Activated B cell treated with CpG ODN at 0.5 μM for 24 hours (primary cell): ENCODE results near the gene MT1G. TPM values are rescaled to one million over a fixed set of nuclear protein-coding genes. Genes with fewer than 3 reads are reported as not detected.

ENCODE experiments used
- ATAC-seq: fragments of 200-7000 bp; cut with Tn5 transposase; one replicate; pipeline ENCODE4 v1.10.0; 2021; ENCODE audit warnings: low read depth, mild to moderate bottlenecking, moderate library complexity
- CTCF ChIA-PET: fragments of 350-600 bp; sonication (Branson Sonifier 250); formaldehyde crosslinking; loops from one replicate; lab custom pipeline; 2021; ENCODE audit warnings: antibody characterized with exemption; lab: Charles Lee
- POLR2A ChIA-PET: fragments of 350-600 bp; sonication (Branson Sonifier 250); formaldehyde crosslinking; loops from one replicate; lab custom pipeline; 2021; ENCODE audit warnings: antibody characterized with exemption; lab: Charles Lee
- DNase-seq: peaks from one replicate; pipeline ENCODE4 v3.0.0; 2022
- H3K27ac Mint-ChIP-seq: one replicate; pipeline ENCODE4 v1.8.0; 2020; ENCODE audit warnings: mixed read lengths
- H3K27me3 Mint-ChIP-seq: one replicate; pipeline ENCODE4 v1.8.0; 2021; ENCODE audit warnings: mixed read lengths
- H3K36me3 Mint-ChIP-seq: one replicate; pipeline ENCODE4 v1.8.0; 2021; ENCODE audit warnings: low read depth, mixed read lengths
- H3K4me1 Mint-ChIP-seq: one replicate; pipeline ENCODE4 v1.8.0; 2021; ENCODE audit warnings: mixed read lengths
- H3K4me3 Mint-ChIP-seq: one replicate; pipeline ENCODE4 v1.8.0; 2020; ENCODE audit warnings: mild to moderate bottlenecking, mixed read lengths
- H3K9me3 Mint-ChIP-seq: one replicate; pipeline ENCODE4 v1.8.0; 2020; ENCODE audit warnings: mixed read lengths
- intact Hi-C: fragments of 100-400 bp; cut with micrococcal nuclease; formaldehyde crosslinking; loops from one replicate; pipeline ENCODE4 v1.15.1; 2024
- total RNA-seq: library from RNA; stranded (reverse); gene quantifications from 2 replicates; pipeline ENCODE4 v1.2.3, GENCODE V29; 2022
- TF ChIP-seq, protein P1 (sequence below): fragments of 200-600 bp; IDR thresholded peaks from one replicate; pipeline ENCODE4 v1.8.0; 2022; ENCODE audit warnings: antibody characterized with exemption, mild to moderate bottlenecking

MT1G gene
- total RNA-seq, 1 donor from 2014 or later: 0.69 TPM

DNA sequence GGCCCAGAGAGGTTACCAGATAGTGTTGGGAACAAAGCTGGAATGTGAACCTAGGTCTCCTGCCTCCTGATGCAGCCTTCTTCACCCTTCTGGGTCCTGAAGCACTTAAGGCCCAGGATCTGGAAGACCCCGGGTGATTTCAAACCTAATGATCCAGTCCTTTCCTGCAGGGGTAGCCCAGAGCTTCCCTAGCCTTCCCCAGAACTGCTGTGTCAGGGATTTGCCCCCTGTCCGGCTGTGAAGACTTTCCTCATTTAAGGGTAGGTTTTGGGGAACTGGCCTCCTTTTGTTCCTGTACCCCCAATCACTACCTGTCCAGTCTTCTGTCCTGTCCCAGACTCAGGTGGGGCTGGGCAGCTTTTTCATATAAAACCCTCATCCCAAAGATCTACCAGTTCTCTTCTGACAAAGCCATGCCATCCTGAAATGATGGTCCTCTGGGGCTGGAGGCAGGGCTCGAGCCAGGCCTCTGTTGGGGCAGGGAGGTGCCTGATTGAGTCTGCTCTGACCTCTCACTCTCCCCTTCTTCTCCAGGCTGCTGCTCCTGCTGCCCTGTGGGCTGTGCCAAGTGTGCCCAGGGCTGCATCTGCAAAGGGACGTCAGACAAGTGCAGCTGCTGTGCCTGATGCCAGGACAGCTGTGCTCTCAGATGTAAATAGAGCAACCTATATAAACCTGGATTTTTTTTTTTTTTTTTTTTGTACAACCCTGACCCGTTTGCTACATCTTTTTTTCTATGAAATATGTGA lies 15.7 kb upstream of the MT1G start:
- peaks cover 8% of the 10 kb centered on the region for H3K27me3 Mint-ChIP-seq
- DNase-seq (no peak), ATAC-seq (no peak)
- CTCF ChIA-PET: interaction anchor here (1.8 kb wide), 1 partner anchor 18 kb away, joined by 7 read pairs; no protein-coding TSS in a partner anchor
- intact Hi-C loops: loop anchor here (2.0 to 5.0 kb wide), 4 partner anchors 19 to 166 kb away; no protein-coding TSS in a partner anchor
- H3K4me1 Mint-ChIP-seq: peaks cover 11% of the 10 kb centered on the region
- no peak overlapping the region for H3K27ac Mint-ChIP-seq
- H3K4me3 Mint-ChIP-seq: no peak overlapping the region
- no peaks in the 10 kb centered on the region for H3K36me3 Mint-ChIP-seq
- TF ChIP-seq, protein P1, sequence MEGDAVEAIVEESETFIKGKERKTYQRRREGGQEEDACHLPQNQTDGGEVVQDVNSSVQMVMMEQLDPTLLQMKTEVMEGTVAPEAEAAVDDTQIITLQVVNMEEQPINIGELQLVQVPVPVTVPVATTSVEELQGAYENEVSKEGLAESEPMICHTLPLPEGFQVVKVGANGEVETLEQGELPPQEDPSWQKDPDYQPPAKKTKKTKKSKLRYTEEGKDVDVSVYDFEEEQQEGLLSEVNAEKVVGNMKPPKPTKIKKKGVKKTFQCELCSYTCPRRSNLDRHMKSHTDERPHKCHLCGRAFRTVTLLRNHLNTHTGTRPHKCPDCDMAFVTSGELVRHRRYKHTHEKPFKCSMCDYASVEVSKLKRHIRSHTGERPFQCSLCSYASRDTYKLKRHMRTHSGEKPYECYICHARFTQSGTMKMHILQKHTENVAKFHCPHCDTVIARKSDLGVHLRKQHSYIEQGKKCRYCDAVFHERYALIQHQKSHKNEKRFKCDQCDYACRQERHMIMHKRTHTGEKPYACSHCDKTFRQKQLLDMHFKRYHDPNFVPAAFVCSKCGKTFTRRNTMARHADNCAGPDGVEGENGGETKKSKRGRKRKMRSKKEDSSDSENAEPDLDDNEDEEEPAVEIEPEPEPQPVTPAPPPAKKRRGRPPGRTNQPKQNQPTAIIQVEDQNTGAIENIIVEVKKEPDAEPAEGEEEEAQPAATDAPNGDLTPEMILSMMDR: no peak
- no peaks in the 10 kb centered on the region for H3K9me3 Mint-ChIP-seq
- POLR2A ChIA-PET: interaction anchor here (0.6 to 1.8 kb wide), 7 partner anchors 13 to 186 kb away, joined by 3 to 9 read pairs (median 4); partner anchors contain the start of gene MT2A

DNA sequence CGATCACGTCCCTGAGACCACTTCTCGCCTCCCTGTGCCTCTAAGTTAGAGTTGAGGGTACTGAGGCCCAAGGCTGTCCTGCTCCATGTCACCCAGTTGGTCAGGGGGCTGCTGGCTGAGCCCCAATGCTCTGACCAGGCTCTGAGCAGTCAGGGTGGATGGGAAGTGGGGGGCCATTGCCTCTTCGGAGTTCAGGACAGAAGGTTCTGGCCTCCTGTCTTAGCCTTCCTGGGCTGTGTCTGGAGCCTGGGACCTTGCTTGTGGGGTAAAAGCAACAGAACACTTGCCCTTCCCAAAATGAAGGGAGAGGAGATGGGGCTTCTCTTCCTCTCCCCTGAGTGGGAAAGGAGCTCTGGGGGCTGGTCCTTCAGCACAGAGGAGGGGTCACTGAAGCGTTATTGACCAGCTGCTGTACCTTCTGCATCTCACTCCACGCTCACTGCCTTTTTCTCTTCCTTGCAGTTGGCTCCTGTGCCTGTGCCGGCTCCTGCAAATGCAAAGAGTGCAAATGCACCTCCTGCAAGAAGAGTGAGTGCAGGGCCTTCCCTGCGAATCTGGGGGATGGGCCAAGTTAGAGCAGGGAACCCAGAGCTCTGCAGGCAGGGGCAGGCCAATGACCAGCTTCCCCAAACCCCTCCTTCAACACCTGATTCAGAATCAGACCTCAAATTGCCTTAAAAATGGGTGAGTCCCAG lies 15.0 kb upstream of the MT1G start:
- peaks cover 6% of the 10 kb centered on the region for H3K27me3 Mint-ChIP-seq
- TF ChIP-seq, protein P1: no peak
- H3K36me3 Mint-ChIP-seq: no peaks in the 10 kb centered on the region
- no peaks in the 10 kb centered on the region for H3K9me3 Mint-ChIP-seq
- peak overlapping the region; percentile 93 for H3K4me3 Mint-ChIP-seq
- ChIA-PET POLR2A (interaction anchor here (0.6 to 1.8 kb wide), 11 partner anchors 13 to 187 kb away, joined by 3 to 9 read pairs (median 4); partner anchors contain the start of genes MT1F and MT2A), CTCF (interaction anchor here (1.8 kb wide), 1 partner anchor 19 kb away, joined by 7 read pairs; no protein-coding TSS in a partner anchor)
- peak overlapping the region; percentile 84 for H3K27ac Mint-ChIP-seq
- DNase-seq: no peak
- H3K4me1 Mint-ChIP-seq: peaks cover 11% of the 10 kb centered on the region
- intact Hi-C loops: loop anchor here (1.0 to 5.0 kb wide), 8 partner anchors 20 to 166 kb away; partner anchors contain the start of genes MT1F, MT2A and NUP93
- ATAC-seq: no peak

DNA sequence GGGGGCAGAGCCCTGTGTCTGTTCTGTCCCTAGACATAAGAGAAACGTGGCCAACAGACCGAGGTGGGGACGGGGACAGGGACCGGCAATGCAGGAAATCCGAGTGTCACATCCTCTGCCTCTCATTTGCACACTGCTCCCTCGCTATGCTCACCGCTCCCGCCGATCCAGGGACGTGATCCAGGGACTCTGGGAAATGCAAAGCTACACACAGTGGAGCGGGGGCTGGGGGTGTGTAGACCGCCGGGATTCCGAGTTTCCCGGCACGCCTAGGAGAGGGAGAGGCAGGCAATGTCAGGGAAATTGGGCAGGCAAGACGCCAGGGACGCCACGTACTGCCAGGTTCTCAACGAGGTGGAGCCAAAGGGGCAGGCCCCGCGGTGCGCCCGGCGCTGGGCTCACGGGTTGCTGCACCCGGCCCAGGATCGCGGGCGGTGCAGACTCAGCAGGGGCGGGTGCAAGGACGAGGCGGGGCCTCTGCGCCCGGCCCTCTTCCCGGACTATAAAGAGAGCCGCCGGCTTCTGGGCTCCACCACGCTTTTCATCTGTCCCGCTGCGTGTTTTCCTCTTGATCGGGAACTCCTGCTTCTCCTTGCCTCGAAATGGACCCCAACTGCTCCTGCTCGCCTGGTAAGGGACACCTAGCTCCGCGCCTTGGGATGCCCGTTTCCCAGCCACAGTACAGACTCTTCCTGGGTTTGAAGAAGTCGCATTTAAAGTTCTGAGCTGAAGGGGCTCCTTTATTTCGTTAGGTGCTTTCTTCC lies 14.3 kb upstream of the MT1G start, which contains the start of gene MT1X:
Gene MT1X, plus strand, starts transcription at position 532 of the 764 bp plus-strand sequence. Its CDS starts 71 bp downstream, at position 603.
- Mint-ChIP-seq H3K4me1 (peaks cover 11% of the 10 kb centered on the region), H3K27me3 (peaks cover 3% of the 10 kb centered on the region)

DNA sequence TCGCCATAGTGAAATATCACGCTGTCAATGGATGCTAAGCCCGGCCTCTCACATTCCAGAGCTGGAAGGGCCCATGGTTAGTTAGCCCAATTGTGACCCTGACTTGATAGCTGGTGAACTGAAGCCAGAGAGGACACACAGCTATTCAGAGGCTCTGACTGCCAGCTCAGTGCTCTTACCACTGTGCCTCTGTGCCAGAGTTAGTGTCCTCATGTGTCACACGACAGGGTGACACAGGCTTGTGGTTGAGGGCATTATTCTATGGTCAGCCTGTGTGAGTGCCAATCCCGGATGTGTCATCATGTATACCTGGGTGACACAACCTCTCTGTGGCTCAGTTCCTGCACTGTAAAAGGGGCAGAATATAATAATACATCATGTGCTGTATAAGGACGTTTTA lies 12.0 kb upstream of the MT1G start:
- TF ChIP-seq, protein P1: no peak
- ATAC-seq (no peak), DNase-seq (no peak)
- CTCF ChIA-PET: interaction anchor here (0.6 kb wide), 1 partner anchor 596 kb away, joined by 3 read pairs; no protein-coding TSS in a partner anchor
- H3K27ac Mint-ChIP-seq: no peak overlapping the region
- intact Hi-C loops: loop anchor here (5.0 kb wide), 3 partner anchors 38 to 163 kb away; no protein-coding TSS in a partner anchor
- no peaks in the 10 kb centered on the region for H3K9me3 Mint-ChIP-seq
- POLR2A ChIA-PET: no interaction called here
- H3K4me1 Mint-ChIP-seq: peaks cover 20% of the 10 kb centered on the region
- H3K36me3 Mint-ChIP-seq: no peaks in the 10 kb centered on the region
- peaks cover 11% of the 10 kb centered on the region for H3K27me3 Mint-ChIP-seq
- H3K4me3 Mint-ChIP-seq: no peak overlapping the region

More for the DNA sequence above, 14.3 kb upstream of the MT1G start, which contains the start of gene MT1X:
- CTCF ChIA-PET: interaction anchor here (1.8 kb wide), 1 partner anchor 20 kb away, joined by 7 read pairs; no protein-coding TSS in a partner anchor
- TF ChIP-seq, protein P1: no peak
- POLR2A ChIA-PET: interaction anchor here (0.6 to 1.8 kb wide), 9 partner anchors 14 to 188 kb away, joined by 3 to 9 read pairs (median 4); partner anchors contain the start of genes MT1F and MT2A
- intact Hi-C loops: loop anchor here (1.0 to 5.0 kb wide), 8 partner anchors 21 to 165 kb away; partner anchors contain the start of genes MT1F, MT2A and NUP93
- ATAC-seq: peak; percentile 98
- peak within 1 kb of the TSS; percentile 84 for H3K27ac Mint-ChIP-seq
- H3K9me3 Mint-ChIP-seq: no peaks in the 10 kb centered on the region
- peak; percentile 85 for DNase-seq
- peak within 1 kb of the TSS; percentile 93 for H3K4me3 Mint-ChIP-seq
- no peaks in the 10 kb centered on the region for H3K36me3 Mint-ChIP-seq
